ENCODE measurements around the gene ZNF79.

- TF ChIP-seq POLR2AphosphoS5 (IDR thresholded peaks at IDR 0.05): no peak
- no peak for TF ChIP-seq POLR2A (IDR thresholded peaks at IDR 0.05)
- TF ChIP-seq, protein P1, sequence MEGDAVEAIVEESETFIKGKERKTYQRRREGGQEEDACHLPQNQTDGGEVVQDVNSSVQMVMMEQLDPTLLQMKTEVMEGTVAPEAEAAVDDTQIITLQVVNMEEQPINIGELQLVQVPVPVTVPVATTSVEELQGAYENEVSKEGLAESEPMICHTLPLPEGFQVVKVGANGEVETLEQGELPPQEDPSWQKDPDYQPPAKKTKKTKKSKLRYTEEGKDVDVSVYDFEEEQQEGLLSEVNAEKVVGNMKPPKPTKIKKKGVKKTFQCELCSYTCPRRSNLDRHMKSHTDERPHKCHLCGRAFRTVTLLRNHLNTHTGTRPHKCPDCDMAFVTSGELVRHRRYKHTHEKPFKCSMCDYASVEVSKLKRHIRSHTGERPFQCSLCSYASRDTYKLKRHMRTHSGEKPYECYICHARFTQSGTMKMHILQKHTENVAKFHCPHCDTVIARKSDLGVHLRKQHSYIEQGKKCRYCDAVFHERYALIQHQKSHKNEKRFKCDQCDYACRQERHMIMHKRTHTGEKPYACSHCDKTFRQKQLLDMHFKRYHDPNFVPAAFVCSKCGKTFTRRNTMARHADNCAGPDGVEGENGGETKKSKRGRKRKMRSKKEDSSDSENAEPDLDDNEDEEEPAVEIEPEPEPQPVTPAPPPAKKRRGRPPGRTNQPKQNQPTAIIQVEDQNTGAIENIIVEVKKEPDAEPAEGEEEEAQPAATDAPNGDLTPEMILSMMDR (IDR thresholded peaks at IDR 0.05): no peak
- no peak for TF ChIP-seq EP300 (IDR thresholded peaks at IDR 0.05)
These were observed 17.2 kb upstream of the ZNF79 start for GRCh38 chr9:127406799-127407491.

Data from suprapubic skin (tissue), 4 donors.